Duodenal mucosa (tissue), 2 donors: ENCODE results near the gene SMPD3.
A peak's percentile ranks its signal among the peaks of the same experiment; 100 is the strongest.

ENCODE experiments used
- H3K27ac ChIP-seq: one replicate; pipeline ENCODE4 v1.7.0; 2013; ENCODE audit warnings: low read depth, low read length
- H3K27me3 ChIP-seq, 2 donors: one replicate each; pipeline ENCODE4 v1.7.0; 2013; ENCODE audit warnings: low read length in 2 of 2, control low read depth in 1 of 2; ENCODE audit not compliant: insufficient read depth in 2 of 2, control insufficient read depth in 1 of 2
- H3K36me3 ChIP-seq, 2 donors: one replicate each; pipeline ENCODE4 v1.7.0; 2013; ENCODE audit warnings: low read length in 2 of 2, control low read depth in 1 of 2; ENCODE audit not compliant: insufficient read depth in 2 of 2, control insufficient read depth in 1 of 2
- H3K4me1 ChIP-seq, 2 donors: one replicate each; pipeline ENCODE4 v1.7.0; 2013; ENCODE audit warnings: low read length in 2 of 2, control low read depth in 1 of 2; ENCODE audit not compliant: insufficient read depth in 2 of 2, control insufficient read depth in 1 of 2
- H3K4me3 ChIP-seq, 2 donors: one replicate each; pipeline ENCODE4 v1.7.0; 2013; ENCODE audit warnings: low read length in 2 of 2, low read depth in 1 of 2
- H3K9ac ChIP-seq, 2 donors: one replicate each; pipeline ENCODE4 v1.7.0; 2013; ENCODE audit warnings: low read length in 2 of 2, low read depth in 1 of 2
- H3K9me3 ChIP-seq, 2 donors: one replicate each; pipeline ENCODE4 v1.7.0; 2013; ENCODE audit warnings: low read length in 2 of 2, control low read depth in 1 of 2; ENCODE audit not compliant: control insufficient read depth in 1 of 2

The SMPD3 gene

DNA sequence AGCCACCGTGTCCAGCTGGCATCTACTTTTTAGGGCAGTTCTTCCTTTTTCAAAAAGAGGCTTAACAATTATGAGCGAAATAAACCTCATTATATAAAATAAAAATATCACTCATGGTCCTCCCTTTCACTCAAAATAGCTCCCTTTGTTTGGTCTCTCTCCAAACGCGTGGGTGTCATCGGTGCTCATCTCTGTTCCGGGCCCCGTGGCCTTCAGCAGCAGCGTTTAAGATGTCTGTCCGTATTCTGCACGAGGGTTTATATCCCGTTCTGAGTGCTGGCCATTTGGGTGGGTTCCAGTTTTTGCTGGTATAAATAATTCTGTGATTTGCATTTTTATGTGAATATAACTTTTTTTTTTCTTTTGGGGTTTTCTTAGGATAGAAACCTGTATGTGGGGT lies 104.1 kb downstream of the SMPD3 start:
- H3K9me3 ChIP-seq: no peaks in the 10 kb centered on the region
- no peak overlapping the region for H3K4me3 ChIP-seq
- peaks cover 31 to 69% of the 10 kb centered on the region in 2 donors for H3K36me3 ChIP-seq
- H3K9ac ChIP-seq: no peak overlapping the region
- no peaks in the 10 kb centered on the region for H3K4me1 ChIP-seq
- no peak overlapping the region for H3K27ac ChIP-seq
- H3K27me3 ChIP-seq: no peaks in the 10 kb centered on the region

DNA sequence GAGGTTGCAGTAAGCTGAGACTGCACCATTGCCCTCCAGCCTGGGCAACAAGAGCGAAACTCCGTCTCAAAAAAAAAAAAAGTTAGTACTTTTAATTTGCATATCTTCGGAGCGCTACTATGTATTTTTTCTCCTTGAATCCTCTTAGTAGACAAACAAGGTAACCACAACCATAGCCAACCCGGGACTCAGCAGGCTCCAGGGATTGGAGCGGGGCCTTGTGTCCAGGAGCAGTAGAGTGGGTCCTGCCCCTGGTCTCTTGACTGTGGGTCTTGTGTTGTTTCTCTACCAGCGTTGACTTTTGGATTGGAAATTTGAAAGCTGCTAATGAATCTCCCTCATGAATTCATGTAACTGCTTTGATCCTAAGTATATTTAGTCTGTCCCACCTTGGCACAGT lies 105.2 kb downstream of the SMPD3 start:
- no peak overlapping the region for H3K27ac ChIP-seq
- H3K4me3 ChIP-seq: no peak overlapping the region
- H3K9me3 ChIP-seq: no peaks in the 10 kb centered on the region
- no peaks in the 10 kb centered on the region for H3K4me1 ChIP-seq
- H3K9ac ChIP-seq: no peak overlapping the region
- H3K36me3 ChIP-seq: peaks cover 40 to 70% of the 10 kb centered on the region in 2 donors
- H3K27me3 ChIP-seq: no peaks in the 10 kb centered on the region

DNA sequence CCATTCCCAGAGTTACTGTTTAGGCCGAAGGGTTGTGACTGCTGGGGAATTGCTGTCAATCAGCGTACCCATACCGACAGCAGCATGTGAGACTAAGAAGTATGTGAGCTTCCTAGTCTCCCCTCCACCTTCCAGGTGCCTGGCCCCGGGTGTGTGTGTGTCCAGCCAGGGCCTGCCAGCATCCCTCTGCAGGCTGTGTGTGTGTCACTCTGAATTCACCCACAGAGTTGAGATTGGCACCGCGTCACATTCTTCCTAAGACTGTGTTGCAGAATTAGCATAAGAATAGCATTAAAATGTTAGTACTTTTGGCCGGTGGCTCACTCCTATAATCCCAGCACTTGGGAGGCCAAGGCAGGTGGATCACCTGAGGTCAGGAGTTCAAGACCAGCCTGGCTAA lies 105.7 kb downstream of the SMPD3 start:
- no peak overlapping the region for H3K9ac ChIP-seq
- no peaks in the 10 kb centered on the region for H3K4me1 ChIP-seq
- H3K4me3 ChIP-seq: no peak overlapping the region
- H3K27me3 ChIP-seq: no peaks in the 10 kb centered on the region
- H3K9me3 ChIP-seq: no peaks in the 10 kb centered on the region
- peaks cover 40 to 74% of the 10 kb centered on the region in 2 donors for H3K36me3 ChIP-seq
- no peak overlapping the region for H3K27ac ChIP-seq

DNA sequence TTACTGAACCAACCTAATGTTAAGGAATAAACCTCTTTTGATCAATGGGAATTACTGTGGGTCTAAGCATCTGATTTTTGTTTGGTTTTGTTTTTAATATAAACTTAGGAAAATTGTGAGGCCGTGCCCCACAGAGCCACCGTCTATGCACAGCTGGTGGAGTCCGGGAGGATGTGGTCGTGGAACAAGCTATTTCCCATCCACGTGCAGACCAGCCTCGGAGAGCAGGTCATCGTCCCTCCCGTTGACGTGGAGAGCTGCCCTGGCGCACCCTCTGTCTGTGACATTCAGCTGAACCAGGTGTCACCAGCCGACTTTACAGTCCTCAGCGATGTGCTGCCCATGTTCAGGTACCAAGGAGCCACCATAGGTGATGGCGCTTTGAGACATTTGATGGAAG lies 109.1 kb downstream of the SMPD3 start:
- H3K36me3 ChIP-seq: peaks cover 32 to 58% of the 10 kb centered on the region in 2 donors
- no peaks in the 10 kb centered on the region for H3K9me3 ChIP-seq
- H3K4me3 ChIP-seq: no peak overlapping the region
- no peaks in the 10 kb centered on the region for H3K27me3 ChIP-seq
- no peak overlapping the region for H3K9ac ChIP-seq
- no peak overlapping the region for H3K27ac ChIP-seq
- no peaks in the 10 kb centered on the region for H3K4me1 ChIP-seq

DNA sequence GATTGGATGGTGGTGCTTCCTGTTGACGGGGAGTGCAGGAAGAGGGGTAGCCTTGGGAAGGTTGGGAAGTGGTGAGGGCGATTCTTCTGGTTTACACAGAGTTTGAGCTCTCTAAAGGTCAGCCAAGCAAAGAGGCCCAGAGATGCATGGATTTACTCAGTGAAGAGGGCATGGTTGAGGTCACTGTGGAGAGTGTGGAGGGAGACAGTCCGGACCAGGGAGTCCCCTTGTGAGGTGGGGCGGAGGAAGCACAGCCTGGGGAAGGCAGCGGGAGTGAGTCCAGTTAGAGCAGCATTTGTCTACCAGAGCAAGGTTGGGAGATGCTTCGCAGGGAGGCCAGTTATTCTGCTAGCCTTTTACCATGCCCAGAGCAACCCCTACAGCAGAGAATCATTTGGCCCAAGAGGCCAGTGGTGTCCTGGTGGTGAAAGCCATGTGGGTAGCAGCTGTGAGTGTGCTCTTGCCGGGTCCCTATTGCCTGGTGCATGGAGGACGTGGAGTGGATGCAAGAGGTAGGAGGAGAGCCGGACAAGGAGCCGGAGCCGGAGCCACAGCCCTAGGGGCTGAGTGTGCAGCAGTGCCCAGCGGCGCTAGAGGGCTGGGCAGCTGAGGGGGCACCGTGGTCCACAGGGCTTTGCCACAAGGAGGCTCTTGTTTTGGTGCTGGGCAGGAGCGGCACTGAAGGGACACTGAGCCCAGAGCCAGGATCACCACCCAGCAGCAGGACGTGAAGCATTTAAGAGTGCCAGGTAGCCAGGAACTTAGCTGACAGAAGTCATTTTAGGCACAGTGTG lies 109.8 kb downstream of the SMPD3 start:
- H3K27me3 ChIP-seq: no peaks in the 10 kb centered on the region
- peaks cover 0 to under 1% of the 10 kb centered on the region in 2 donors for H3K4me1 ChIP-seq
- no peak overlapping the region for H3K4me3 ChIP-seq
- H3K9me3 ChIP-seq: no peaks in the 10 kb centered on the region
- no peak overlapping the region for H3K9ac ChIP-seq
- no peak overlapping the region for H3K27ac ChIP-seq
- peaks cover 32 to 56% of the 10 kb centered on the region in 2 donors for H3K36me3 ChIP-seq

DNA sequence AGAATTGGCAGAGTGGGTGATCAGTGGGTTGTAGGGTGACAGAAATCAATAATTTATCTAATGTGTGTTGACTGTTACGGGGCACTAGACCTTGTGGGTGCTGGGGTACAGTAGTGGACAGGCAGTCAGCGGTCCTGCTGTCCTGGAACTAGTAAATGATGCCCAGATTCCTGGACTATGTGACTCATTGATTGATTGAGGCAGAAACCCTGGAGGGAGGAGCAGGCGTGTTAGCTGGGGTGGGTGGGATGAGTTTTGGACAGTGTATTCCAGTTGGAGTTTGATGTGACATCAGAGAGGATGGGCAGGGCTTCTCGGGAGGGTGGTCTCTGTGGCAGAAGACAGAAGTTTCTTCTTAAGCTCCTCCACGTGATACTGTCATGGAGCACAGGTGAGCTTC lies 113.1 kb downstream of the SMPD3 start:
- Histone ChIP-seq H3K4me1 (peaks cover 11 to 18% of the 10 kb centered on the region in 2 donors), H3K27me3 (no peaks in the 10 kb centered on the region), H3K36me3 (peaks cover 25 to 34% of the 10 kb centered on the region in 2 donors), H3K27ac (no peak overlapping the region), H3K9me3 (no peaks in the 10 kb centered on the region), H3K9ac (no peak overlapping the region), H3K4me3 (no peak overlapping the region)

GRCh38 chr16:68332411-68333121 lies 115.7 kb downstream of the SMPD3 start:
- H3K27ac ChIP-seq: no peak overlapping the region
- peak overlapping the region; percentile 5 to 13 for H3K4me3 ChIP-seq
- H3K4me1 ChIP-seq: peaks cover 17 to 25% of the 10 kb centered on the region in 2 donors
- no peaks in the 10 kb centered on the region for H3K27me3 ChIP-seq
- H3K9me3 ChIP-seq: no peaks in the 10 kb centered on the region
- peak overlapping the region in 1 of 2 donors; percentile 35 for H3K9ac ChIP-seq
- H3K36me3 ChIP-seq: peaks cover 6 to 8% of the 10 kb centered on the region in 2 donors

GRCh38 chr16:68331879-68332410 lies 116.4 kb downstream of the SMPD3 start:
- H3K36me3 ChIP-seq: peaks cover 0 to 7% of the 10 kb centered on the region in 2 donors
- H3K4me1 ChIP-seq: peaks cover 17 to 25% of the 10 kb centered on the region in 2 donors
- H3K9me3 ChIP-seq: no peaks in the 10 kb centered on the region
- H3K27ac ChIP-seq: no peak overlapping the region
- no peak overlapping the region for H3K4me3 ChIP-seq
- H3K9ac ChIP-seq: peak overlapping the region in 1 of 2 donors; percentile 26
- H3K27me3 ChIP-seq: no peaks in the 10 kb centered on the region

GRCh38 chr16:68328860-68329390 lies 119.4 kb downstream of the SMPD3 start:
- Histone ChIP-seq H3K27me3 (no peaks in the 10 kb centered on the region), H3K9me3 (no peaks in the 10 kb centered on the region), H3K4me1 (peaks cover 17 to 25% of the 10 kb centered on the region in 2 donors), H3K27ac (no peak overlapping the region), H3K9ac (no peak overlapping the region), H3K4me3 (no peak overlapping the region), H3K36me3 (peaks cover 7 to 23% of the 10 kb centered on the region in 2 donors)
